ENCODE results near the gene OSCP1.
"Not testable (repeated sequence)": the region's sequence is repeated elsewhere in the genome, so short reads cannot be mapped to it uniquely, and the experiment has no call there.

The OSCP1 gene

GRCh38 chr1:36487906-36488305 is 37.7 kb upstream of the OSCP1 start:
- DNase-seq (ENCODE audit: low read depth), result no peak
- TF ChIP-seq MAX (IDR thresholded peaks at IDR 0.05; ENCODE audit: low read depth, low read length) (no peak), MYC (IDR thresholded peaks at IDR 0.05; ENCODE audit: low read depth, low read length) (no peak), POLR2A (IDR thresholded peaks at IDR 0.05; ENCODE audit: extremely low read depth, insufficient read length) (no peak), CTCF (IDR thresholded peaks at IDR 0.05; ENCODE audit: low read depth, low read length) (no peak)
- H3K4me3 ChIP-seq (ENCODE audit: low read depth, low read length), result no peak overlapping the region

GRCh38 chr1:36487336-36487725 is 37.1 kb upstream of the OSCP1 start:
- not testable (repeated sequence) for H3K4me3 ChIP-seq (ENCODE audit: low read depth, low read length); DNase-seq (ENCODE audit: low read depth)

- peak; percentile 94 for DNase-seq (ENCODE audit: low read depth)
- peak overlapping the region; percentile 38 for H3K4me3 ChIP-seq (ENCODE audit: low read depth, low read length)
- TF ChIP-seq POLR2A (IDR thresholded peaks at IDR 0.05; ENCODE audit: extremely low read depth, insufficient read length) (no peak), MAX (IDR thresholded peaks at IDR 0.05; ENCODE audit: low read depth, low read length) (peak; percentile 42; the same call in 1 of the 2 replicates), MYC (IDR thresholded peaks at IDR 0.05; ENCODE audit: low read depth, low read length) (0 out of 2 replicates have a peak, but pooled peaks have one; percentile 39), CTCF (IDR thresholded peaks at IDR 0.05; ENCODE audit: low read depth, low read length) (no peak)
These were observed 36.4 kb upstream of the OSCP1 start for GRCh38 chr1:36486439-36487335.

GRCh38 chr1:36486093-36486438 is 35.8 kb upstream of the OSCP1 start:
- TF ChIP-seq MYC (IDR thresholded peaks at IDR 0.05; ENCODE audit: low read depth, low read length), result no peak
- TF ChIP-seq CTCF (IDR thresholded peaks at IDR 0.05; ENCODE audit: low read depth, low read length), result no peak
- no peak for TF ChIP-seq MAX (IDR thresholded peaks at IDR 0.05; ENCODE audit: low read depth, low read length)
- no peak for TF ChIP-seq POLR2A (IDR thresholded peaks at IDR 0.05; ENCODE audit: extremely low read depth, insufficient read length)
- DNase-seq (ENCODE audit: low read depth), result no peak
- no peak overlapping the region for H3K4me3 ChIP-seq (ENCODE audit: low read depth, low read length)

- no peak for DNase-seq (ENCODE audit: low read depth)
- no peak overlapping the region for H3K4me3 ChIP-seq (ENCODE audit: low read depth, low read length)
- no peak for TF ChIP-seq MAX (IDR thresholded peaks at IDR 0.05; ENCODE audit: low read depth, low read length)
- TF ChIP-seq POLR2A (IDR thresholded peaks at IDR 0.05; ENCODE audit: extremely low read depth, insufficient read length), result no peak
- TF ChIP-seq MYC (IDR thresholded peaks at IDR 0.05; ENCODE audit: low read depth, low read length), result no peak
- no peak for TF ChIP-seq CTCF (IDR thresholded peaks at IDR 0.05; ENCODE audit: low read depth, low read length)
These were observed 33.8 kb upstream of the OSCP1 start for GRCh38 chr1:36484099-36484498.

- peak; percentile 94 for DNase-seq (ENCODE audit: low read depth)
- H3K4me3 ChIP-seq (ENCODE audit: low read depth, low read length), result peak within 1 kb of the TSS; percentile 87
- TF ChIP-seq POLR2A (IDR thresholded peaks at IDR 0.05; ENCODE audit: extremely low read depth, insufficient read length) (peak; percentile 34), CTCF (IDR thresholded peaks at IDR 0.05; ENCODE audit: low read depth, low read length) (no peak), MAX (IDR thresholded peaks at IDR 0.05; ENCODE audit: low read depth, low read length) (peak; percentile 63; the same call in 1 of the 2 replicates), MYC (IDR thresholded peaks at IDR 0.05; ENCODE audit: low read depth, low read length) (peak; percentile 48; the same call in 1 of the 2 replicates)
These were observed 32.6 kb upstream of the OSCP1 start, which contains the start of gene CSF3R for GRCh38 chr1:36482724-36483388. Gene CSF3R (minus strand): TSS chr1:36482913. CDS start chr1:36479496, 3,417 bp downstream.
